SK-N-MC (cell line): ENCODE data around the gene OR2T34.
"Not testable (repeated sequence)": the region's sequence is repeated elsewhere in the genome, so short reads cannot be mapped to it uniquely, and the experiment has no call there.

Experiments used
- EZH2 ChIP-seq: fragments of 200-600 bp; sonication (generic); IDR thresholded peaks from one replicate; pipeline ENCODE4 v1.6.1; 2017; ENCODE audit warnings: antibody characterized with exemption
- FOXP2 ChIP-seq: optimal IDR thresholded peaks from 2 replicates; pipeline ENCODE3; 2011; ENCODE audit warnings: mild to moderate bottlenecking, moderate library complexity; ENCODE audit not compliant: insufficient read depth; ENCODE audit errors: extremely low read length, control extremely low read depth
- POLR2AphosphoS5 ChIP-seq: IDR thresholded peaks from 2 replicates; pipeline ENCODE4 v1.6.1; 2012; ENCODE audit warnings: mild to moderate bottlenecking, low read depth, low read length, borderline replicate concordance

- not testable (repeated sequence) for TF ChIP-seq POLR2AphosphoS5, EZH2, FOXP2
Observed at GRCh38 chr1:248573856-248574255, 701 bp downstream of the OR2T34 start.
